HuH-7 (cell line): ENCODE measurements around the gene PRKN.
"Not testable (repeated sequence)": the region's sequence is repeated elsewhere in the genome, so short reads cannot be mapped to it uniquely, and the experiment has no call there.

ENCODE experiments used
- DNase-seq: peaks from one replicate; pipeline ENCODE4 v3.0.0; 2011; ENCODE audit warnings: low spot score

The PRKN gene

GRCh38 chr6:161901740-161902426, 825.7 kb downstream of the PRKN start:
- no peak for DNase-seq

DNA sequence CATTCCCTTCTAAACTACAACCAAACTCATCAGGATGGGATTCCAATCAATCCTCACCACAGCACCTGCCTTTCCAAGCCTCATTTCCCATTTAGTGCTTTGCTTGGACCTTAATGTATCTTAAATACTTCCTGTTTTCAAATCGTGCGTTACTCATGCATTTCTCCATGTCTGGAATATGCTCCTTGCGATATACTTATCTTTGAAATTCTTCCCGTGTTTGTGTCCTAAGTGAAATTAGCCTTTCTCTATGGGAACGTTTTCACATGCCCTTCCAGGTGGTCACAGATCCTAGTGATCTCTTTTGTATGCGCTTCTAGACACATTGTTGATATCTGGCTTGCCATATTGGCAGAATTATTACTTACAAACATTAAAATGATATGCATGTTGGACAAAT, 833.1 kb downstream of the PRKN start:
- DNase-seq: no peak

GRCh38 chr6:161891542-161891941, 836.0 kb downstream of the PRKN start:
- DNase-seq: no peak

DNA sequence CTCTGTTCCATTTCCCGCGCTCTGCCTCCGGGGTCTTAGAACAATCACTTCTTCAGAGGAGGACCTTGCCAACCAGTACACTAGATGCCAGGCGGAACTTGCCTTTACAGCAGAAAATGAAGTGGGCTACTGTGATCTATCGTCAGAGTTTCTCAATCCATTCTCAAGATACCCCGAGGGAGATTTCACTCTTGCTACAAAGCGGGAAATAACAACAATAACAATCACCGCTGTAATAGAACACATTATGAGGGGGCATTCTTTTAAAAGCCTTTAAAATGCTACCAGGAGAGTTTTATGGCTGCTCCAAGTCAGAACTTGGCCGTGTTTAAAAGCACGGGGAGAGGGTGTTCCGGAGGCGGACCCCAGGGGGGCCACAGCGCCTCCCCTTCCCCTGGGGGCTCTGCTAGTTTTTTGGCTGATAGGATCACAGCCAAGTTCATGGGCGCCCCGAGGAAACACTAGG, 836.7 kb downstream of the PRKN start:
- DNase-seq: no peak

DNA sequence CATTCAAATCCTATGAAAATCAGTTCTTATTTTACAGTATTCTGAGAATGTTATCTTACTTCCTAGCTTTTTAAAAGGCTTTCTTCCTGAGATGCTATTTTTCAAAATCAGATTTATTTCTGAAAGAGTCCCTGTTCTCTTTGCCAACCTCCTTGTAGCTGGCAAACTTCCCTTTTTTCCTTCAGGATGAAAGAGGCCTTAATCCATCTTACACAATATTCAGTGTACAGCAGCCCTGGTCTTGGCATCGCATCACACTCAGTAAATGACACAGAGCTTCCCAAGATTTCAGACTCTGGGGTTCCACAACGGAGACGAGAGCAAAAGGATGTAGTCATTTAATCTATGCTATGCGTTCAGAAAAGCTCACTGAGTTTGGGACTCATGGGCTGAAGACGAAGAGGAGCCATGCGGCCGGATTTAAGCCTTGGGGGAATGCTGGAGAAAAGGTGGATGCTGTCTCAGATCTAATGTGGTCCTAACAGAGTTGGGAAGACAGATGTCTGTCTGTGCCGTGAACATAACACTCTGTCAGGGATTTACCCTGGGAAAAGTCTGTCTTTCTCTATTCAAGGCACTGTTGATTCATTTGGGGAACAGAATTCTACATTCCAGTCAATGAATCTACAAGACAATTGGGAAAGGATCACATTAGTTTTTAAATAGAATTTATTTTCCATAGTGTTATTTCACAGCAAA, 837.3 kb downstream of the PRKN start:
- DNase-seq: no peak

- no peak for DNase-seq
Measured at GRCh38 chr6:161889324-161889723, 838.2 kb downstream of the PRKN start.

DNA sequence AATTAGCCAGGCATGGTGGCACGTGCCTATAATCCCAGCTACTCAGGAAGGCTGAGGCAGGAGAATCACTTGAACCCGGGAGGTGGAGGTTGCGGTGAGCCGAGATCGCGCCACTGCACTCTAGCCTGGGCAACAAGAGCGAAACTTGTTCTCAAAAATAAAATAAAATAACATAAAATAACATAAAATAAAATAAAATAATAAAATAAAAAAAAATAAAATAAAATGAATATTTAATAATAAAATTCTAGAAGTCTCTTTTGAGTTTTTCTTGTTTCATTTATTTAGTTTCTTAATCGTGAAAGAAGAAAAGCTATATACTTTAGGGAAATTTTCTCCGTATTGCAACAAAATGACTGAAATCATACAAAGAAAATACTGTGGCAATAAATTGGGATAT, 841.0 kb downstream of the PRKN start:
- DNase-seq: not testable (repeated sequence)

DNA sequence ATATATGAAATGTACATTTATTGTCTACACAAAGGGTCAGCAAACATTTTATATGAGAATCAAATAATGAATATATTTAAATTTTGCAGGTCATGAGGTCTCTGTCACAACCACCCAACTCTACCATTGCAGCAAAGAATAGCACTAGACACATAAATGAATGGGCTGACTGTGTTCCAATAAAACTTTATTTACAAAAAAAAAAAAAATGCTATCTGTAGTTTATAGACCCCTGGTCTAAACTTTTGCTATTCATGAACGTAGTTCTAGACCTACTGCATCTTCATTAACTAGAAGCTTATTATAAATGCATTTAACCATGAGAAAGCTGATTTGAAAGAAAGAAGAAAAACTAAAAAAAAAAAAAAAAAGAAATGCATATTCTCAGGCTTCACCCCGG, 842.8 kb downstream of the PRKN start:
- no peak for DNase-seq

GRCh38 chr6:161882196-161882765, 845.3 kb downstream of the PRKN start:
- no peak for DNase-seq

- DNase-seq: no peak
Measured at GRCh38 chr6:161880056-161880455, 847.5 kb downstream of the PRKN start.

GRCh38 chr6:161876231-161876630, 851.3 kb downstream of the PRKN start:
- DNase-seq: no peak

- DNase-seq: no peak
Measured at GRCh38 chr6:161870236-161870901, 857.2 kb downstream of the PRKN start.

DNA sequence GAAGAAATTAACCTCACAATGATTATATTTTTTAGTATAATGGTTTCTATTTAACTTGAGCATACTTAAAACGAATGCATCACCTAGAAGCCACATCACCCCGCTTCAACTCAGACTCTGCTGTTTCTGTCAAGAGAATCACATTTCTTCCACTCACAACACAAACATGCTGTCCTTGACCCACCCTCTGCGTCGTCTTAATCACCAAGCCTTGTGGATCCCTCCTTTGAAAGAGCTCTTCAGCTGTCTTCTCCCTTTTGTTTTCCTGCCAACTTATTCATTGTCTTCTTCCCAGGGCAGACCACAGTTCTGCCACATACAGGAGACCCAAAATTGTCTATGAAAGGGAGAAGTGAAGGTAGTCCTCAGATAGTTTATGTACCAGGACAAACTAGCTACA, 858.1 kb downstream of the PRKN start:
- DNase-seq: no peak

- DNase-seq: no peak
Measured at GRCh38 chr6:161866570-161866969, 861.0 kb downstream of the PRKN start.

GRCh38 chr6:161861061-161861460, 866.5 kb downstream of the PRKN start:
- not testable (repeated sequence) for DNase-seq

- DNase-seq: no peak
Measured at GRCh38 chr6:161853657-161854056, 873.9 kb downstream of the PRKN start.

DNA sequence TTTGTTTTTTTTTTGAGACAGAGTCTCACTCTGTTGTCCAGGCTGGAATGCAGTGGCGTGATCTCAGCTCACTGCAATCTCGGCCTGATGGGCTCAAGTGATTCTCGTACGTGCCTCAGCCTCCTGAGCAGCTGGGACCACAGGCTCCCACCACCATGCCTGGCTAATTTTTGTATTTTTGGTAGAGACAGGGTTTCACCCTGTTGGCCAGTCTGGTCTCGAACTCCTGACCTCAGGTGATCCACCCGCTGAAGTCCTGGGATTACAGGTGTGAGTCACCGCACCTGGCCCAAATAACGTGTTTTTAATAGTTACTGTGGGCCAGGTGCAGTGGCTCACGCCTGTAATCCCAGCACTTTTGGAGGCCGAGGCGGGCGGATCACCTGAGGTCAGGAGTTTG, 876.1 kb downstream of the PRKN start:
- DNase-seq: not testable (repeated sequence)

DNA sequence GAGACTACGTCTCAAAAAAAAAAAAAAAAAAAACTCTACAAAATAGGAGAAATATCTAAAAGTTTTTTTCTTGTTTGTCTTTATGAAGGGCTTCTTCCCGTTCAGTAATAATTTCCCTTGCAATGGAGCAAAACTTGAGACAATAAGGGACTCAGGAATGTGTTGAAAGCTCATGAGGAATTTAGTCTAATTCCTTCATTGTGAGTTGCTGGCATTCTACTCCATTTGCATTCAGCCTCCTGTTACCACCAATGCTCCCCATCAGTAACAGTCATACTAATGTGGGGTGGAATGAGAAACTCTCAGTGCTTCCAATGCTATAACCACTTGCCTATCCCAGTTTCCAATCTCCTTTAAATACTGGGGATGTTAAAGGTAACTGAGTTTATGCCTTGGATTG, 877.0 kb downstream of the PRKN start:
- no peak for DNase-seq

DNA sequence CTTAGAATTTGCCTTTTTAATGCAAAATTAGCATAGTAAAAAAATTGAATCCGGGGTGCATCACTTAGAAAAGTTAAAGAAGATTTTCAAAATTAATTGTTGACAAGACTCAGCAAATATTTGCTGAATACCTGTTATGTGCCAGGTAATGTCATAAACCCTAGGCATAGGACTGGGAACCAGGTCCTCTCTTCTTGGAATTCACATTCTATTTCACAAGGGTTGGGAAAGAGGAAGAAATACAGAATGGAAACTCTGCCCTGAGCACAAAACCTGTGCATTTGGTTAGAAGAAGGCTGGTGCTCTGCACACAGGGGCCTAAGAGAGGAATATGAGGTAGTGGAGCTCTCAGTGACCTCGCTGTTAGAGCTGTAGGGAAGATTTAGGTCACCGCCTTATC, 879.9 kb downstream of the PRKN start:
- DNase-seq: no peak

DNA sequence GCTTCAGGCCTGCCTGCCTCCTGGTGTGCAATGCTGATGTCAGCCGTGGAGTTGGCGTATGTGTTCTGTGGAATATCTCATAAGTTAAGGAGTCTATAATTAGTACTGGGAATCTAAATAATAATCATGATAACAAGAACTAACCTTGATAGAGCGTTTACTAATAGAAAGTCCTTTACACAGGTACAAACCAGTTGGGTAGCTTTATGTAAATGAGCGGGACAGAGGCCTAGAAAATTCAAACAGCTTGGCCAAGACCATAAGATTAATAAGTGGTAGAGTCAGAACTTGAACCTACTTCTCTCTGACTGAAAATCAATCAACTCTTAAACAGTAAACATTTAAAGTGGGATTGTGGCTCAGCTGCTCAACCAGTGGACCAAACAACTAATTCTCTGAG, 882.8 kb downstream of the PRKN start:
- no peak for DNase-seq

GRCh38 chr6:161843066-161843465, 884.5 kb downstream of the PRKN start:
- DNase-seq: no peak

DNA sequence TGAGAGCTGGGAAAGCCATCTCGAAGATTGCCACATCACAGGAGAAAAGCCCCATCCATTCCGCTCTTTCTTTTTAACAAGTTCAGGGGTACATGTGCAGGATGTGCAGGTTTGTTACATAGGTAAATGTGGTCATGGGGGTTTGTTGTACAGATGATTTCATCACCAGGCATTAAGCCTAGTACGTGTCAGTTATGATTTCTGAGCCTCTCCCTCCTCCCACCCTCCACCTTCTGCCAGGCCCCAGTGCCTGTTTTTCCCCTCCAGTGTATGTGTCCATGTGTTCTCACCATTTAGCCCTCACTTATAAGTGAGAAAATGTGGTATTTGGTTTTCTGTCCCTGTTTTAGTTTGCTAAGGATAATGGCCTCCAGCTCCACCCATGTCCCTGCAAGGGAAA, 887.2 kb downstream of the PRKN start:
- DNase-seq: no peak
